Body of pancreas (tissue), 4 donors: ENCODE data around the gene ACADM. TPM values are rescaled to one million over a fixed set of nuclear protein-coding genes. Genes with fewer than 3 reads are reported as not detected.
"Not testable (repeated sequence)": the region's sequence is repeated elsewhere in the genome, so short reads cannot be mapped to it uniquely, and the experiment has no call there.

ENCODE experiments used
- ATAC-seq: fragments of 150-250 bp; one replicate; pipeline ENCODE4 v1.9.1; 2016
- DNase-seq, 4 donors: peaks; one replicate each; pipeline ENCODE4 v3.0.0-alpha.2; 2019
- H3K27ac ChIP-seq, 4 donors: fragments of 200-600 bp; sonication (generic); 1 replicate in 3 of 4; 2 replicates in 1 of 4; pipeline versions ENCODE4 v1.5.1 to v1.6.1; 2016 to 2019; ENCODE audit warnings: mild to moderate bottlenecking in 1 of 4, mixed read lengths in 1 of 4, moderate library complexity in 1 of 4
- H3K27me3 ChIP-seq, 2 donors: fragments of 200-600 bp; sonication (generic); one replicate each; pipeline ENCODE4 v1.6.0; 2016; ENCODE audit warnings: mild to moderate bottlenecking in 1 of 2
- H3K36me3 ChIP-seq, 2 donors: fragments of 200-600 bp; sonication (generic); replicated peaks in 1 of 2; 2 replicates each; pipeline ENCODE4 v1.5.1; 2016; ENCODE audit warnings: low read depth in 2 of 2; ENCODE audit not compliant: insufficient read depth in 1 of 2
- H3K4me1 ChIP-seq: fragments of 200-600 bp; sonication (generic); one replicate; pipeline ENCODE4 v1.6.0; 2016
- H3K4me3 ChIP-seq, 2 donors: fragments of 200-600 bp; sonication (generic); 1 replicate in 1 of 2; 2 replicates in 1 of 2; pipeline ENCODE4 v1.5.1; 2016 to 2019
- H3K9me3 ChIP-seq, 3 donors: fragments of 200-600 bp; sonication (generic); 1 replicate in 2 of 3; 2 replicates in 1 of 3; pipeline ENCODE4 v1.5.1; 2016
- CTCF ChIP-seq, 7 experiments: fragments of 450-650 bp in 4 of 7; fragments of 200-600 bp in 3 of 7; sonication (generic) in 3 of 7; IDR thresholded peaks; one replicate each; pipeline ENCODE4 v1.5.1; 2016 to 2019; ENCODE audit warnings: antibody characterized with exemption in 7 of 7
- POLR2A ChIP-seq, 3 donors: fragments of 450-650 bp; IDR thresholded peaks; one replicate each; pipeline ENCODE4 v1.6.1; 2016; ENCODE audit warnings: antibody characterized with exemption in 3 of 3, mild to moderate bottlenecking in 2 of 3
- WGBS, 2 donors: methylation state at CpG; one replicate each; pipeline ENCODE4 v1.1.5; 2017; 5-methylcytosine and 5-hydroxymethylcytosine counted together
- intact Hi-C: fragments of 100-400 bp; cut with DNase I; formaldehyde crosslinking; loops from one replicate; pipeline ENCODE4 v1.15.1; 2023
- total RNA-seq, 2 donors: library from RNA; depleted of rRNA; stranded (reverse); fragments of >200 nt; gene quantifications; one replicate each; pipeline ENCODE4 v1.1.0, GENCODE V29; 2016

ACADM gene
- total RNA-seq, 2 donors from 2014 or later, result 38.1 to 38.2 TPM

DNA sequence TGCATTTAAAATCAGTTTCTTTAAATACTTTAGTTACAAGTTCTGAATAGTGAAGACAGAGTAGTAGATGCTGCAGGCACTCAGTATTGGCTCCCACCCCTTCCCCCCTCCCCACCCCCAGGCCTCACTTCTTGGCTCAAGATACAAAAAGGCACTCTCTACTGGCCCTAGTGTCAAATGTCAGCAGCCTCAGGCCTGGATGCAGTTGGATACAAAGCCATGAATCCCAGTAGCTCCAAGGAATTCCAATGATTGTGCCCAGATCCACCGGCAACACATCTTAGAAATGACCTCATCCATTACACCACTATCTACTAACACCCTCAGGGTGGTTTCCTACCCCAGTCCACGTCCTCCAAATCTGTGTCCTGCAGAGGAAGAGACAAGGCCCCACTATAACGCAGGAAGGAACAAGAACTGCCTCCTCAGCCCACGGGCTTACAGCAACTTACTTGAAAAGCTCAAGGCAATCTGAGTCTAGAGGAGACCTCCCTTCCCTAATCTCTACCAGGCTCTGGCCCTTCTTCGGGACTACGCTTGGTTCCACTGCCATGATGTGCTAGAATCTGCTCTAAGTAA lies 17.6 kb downstream of the ACADM start:
- intact Hi-C loops, result no loop called here
- TF ChIP-seq CTCF (IDR thresholded peaks at IDR 0.05), result no peak
- no peak for TF ChIP-seq POLR2A (IDR thresholded peaks at IDR 0.05)
- ATAC-seq, result no peak
- H3K27me3 ChIP-seq, result no peaks in the 10 kb centered on the region
- peaks cover 0 to 22% of the 10 kb centered on the region in 2 donors for H3K36me3 ChIP-seq
- no peak for DNase-seq
- no peak overlapping the region for H3K27ac ChIP-seq
- WGBS, 2 donors, result 84 to 94% methylated on average over 6 of the region's 6 CpGs
- no peaks in the 10 kb centered on the region for H3K9me3 ChIP-seq
- H3K4me3 ChIP-seq, result no peak overlapping the region
- no peaks in the 10 kb centered on the region for H3K4me1 ChIP-seq

GRCh38 chr1:75745276-75745675 lies 20.8 kb downstream of the ACADM start:
- TF ChIP-seq CTCF (IDR thresholded peaks at IDR 0.05) (no peak), POLR2A (IDR thresholded peaks at IDR 0.05) (no peak)
- no peaks in the 10 kb centered on the region for H3K9me3 ChIP-seq

GRCh38 chr1:75757210-75757609 lies 32.7 kb downstream of the ACADM start:
- H3K27me3 ChIP-seq, H3K9me3 ChIP-seq, DNase-seq, intact Hi-C loops, ATAC-seq, H3K27ac ChIP-seq, H3K36me3 ChIP-seq, H3K4me3 ChIP-seq, H3K4me1 ChIP-seq: not testable (repeated sequence)

More at GRCh38 chr1:75745276-75745675, 20.8 kb downstream of the ACADM start:
- Histone ChIP-seq H3K4me1 (no peaks in the 10 kb centered on the region), H3K4me3 (no peak overlapping the region), H3K27ac (no peak overlapping the region), H3K27me3 (no peaks in the 10 kb centered on the region), H3K36me3 (peaks cover 0 to 17% of the 10 kb centered on the region in 2 donors)
- intact Hi-C loops, result no loop called here
- WGBS, 2 donors, result 75 to 90% methylated on average over 4 of the region's 4 CpGs
- no peak for DNase-seq
- no peak for ATAC-seq

DNA sequence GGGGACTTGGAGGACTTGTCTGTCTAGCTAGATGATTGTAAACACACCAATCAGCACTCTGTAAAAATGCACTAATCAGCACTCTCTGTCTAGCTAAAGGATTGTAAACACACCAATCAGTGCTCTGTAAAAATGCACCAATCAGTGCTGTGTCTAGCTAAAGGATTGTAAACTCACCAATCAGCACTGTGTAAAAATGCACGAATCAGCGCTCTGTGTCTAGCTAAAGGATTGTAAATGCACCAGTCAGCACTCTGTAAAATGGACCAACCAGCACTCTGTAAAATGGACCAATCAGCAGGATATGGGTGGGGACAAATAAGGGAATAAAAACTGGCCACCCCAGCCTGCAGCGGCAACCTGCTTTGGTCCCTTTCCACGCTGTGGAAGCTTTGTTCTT lies 34.0 kb downstream of the ACADM start:
- intact Hi-C loops, H3K4me1 ChIP-seq, H3K27me3 ChIP-seq, H3K4me3 ChIP-seq, ATAC-seq, H3K36me3 ChIP-seq, H3K9me3 ChIP-seq, DNase-seq, H3K27ac ChIP-seq: not testable (repeated sequence)
- WGBS, 2 donors, result 85 to 97% methylated on average over 4 of the region's 4 CpGs

DNA sequence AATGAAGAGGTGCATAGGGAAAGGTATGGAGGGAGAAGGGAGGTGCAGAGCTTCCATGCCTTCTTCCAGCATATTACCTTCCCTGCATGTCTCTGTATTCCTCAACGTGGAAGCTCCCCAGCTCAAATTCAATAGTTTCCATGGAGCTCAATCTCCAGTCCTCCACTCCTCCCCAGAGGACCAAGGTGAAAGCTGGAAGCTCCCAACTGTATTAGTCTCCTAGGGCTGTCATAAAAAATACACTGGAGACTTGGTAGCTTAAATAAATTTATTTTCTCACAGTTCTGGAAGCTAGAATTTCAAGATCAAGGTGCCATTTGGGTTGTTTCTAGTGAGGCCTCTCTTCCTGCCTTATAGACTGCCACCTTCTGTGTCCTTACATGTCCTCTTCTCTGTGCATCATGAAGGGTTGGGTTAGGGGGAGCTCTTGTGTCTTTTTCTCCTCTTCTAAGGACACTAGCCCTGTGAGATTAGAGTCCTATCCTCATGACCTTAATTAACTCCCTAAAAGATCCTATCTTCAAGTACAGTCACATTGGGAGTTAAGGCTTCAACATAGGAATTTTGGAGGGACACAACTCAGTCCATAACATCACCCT lies 39.6 kb downstream of the ACADM start:
- Histone ChIP-seq H3K36me3 (no peaks in the 10 kb centered on the region), H3K27me3 (no peaks in the 10 kb centered on the region), H3K9me3 (no peaks in the 10 kb centered on the region), H3K4me3 (no peak overlapping the region), H3K27ac (no peak overlapping the region), H3K4me1 (no peaks in the 10 kb centered on the region)
- no peak for DNase-seq
- no peak for ATAC-seq
- intact Hi-C loops, result no loop called here
- no peak for TF ChIP-seq CTCF (IDR thresholded peaks at IDR 0.05)
- no peak for TF ChIP-seq POLR2A (IDR thresholded peaks at IDR 0.05)
- 66 to 83% methylated on average over 1 of the region's 1 CpG for WGBS, 2 donors
